SHP77 (cell line): ENCODE data around the gene MLPH.
"Not testable (repeated sequence)": the region's sequence is repeated elsewhere in the genome, so short reads cannot be mapped to it uniquely, and the experiment has no call there.

ENCODE experiments used
- DNase-seq, 2 experiments: peaks; one replicate each; lab custom pipeline; 2025; lab: John Stamatoyannopoulos, UW

The MLPH gene

DNA sequence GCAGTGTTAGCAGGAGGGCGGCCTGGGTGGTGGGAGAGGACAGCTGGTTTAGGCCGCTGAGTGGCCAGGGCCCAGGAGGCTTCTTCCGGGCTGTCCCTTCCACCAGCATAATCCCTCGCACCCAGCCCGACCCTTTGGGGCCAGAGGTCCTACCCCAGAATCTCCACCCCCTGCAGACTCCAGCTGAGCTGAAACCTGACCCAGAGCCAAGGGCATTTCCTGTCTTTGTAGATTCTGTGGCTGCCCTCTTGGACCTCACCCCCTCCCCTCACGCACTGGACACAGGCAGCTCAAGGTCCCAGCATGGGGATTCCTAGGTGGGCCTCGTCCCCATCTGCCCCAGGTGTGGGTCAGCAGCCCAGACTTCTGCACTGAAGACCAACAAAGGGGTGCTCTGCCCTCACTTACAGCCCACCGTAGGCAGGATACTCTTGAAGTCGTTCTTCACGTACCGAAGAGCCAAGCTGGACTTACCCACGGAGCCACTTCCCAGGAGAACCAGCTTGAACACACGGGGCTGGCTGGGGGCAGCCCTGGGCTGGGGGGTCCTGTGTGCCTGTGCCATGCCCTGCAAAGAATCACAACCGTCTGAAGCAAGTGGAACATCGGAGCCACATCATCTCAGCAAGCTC is 98.7 kb downstream of the MLPH start:
- no peak for DNase-seq

DNA sequence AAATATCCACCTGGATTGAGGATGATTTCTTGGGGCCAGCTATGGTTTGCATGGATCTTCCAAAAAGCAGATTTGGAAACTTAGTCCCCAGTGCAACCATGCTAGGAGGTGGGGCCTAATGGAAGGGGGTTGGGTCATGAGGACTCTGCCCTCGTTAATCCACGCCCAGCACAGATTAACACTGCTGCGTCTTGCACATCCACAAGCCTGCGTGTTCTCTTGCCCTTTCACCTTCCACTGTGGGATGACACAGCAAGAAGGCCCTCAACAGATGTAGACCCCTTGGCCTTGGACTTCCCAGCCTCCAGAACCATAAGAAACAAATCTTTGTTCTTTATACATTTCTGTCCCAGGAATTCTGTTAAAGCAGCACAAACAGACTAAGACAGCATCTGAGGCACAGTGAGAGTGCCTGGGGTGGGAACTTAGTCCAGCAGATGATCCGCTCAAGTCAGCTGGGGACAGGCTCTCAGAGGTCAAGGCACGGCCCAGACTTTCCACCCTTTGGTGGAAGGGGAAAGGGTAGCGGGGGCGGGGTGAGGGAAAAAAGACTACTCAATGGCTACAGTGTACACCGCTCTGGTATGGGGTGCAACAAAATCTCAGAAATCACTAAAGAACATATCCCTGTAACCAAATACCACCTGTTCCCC is 101.1 kb downstream of the MLPH start:
- no peak for DNase-seq

DNA sequence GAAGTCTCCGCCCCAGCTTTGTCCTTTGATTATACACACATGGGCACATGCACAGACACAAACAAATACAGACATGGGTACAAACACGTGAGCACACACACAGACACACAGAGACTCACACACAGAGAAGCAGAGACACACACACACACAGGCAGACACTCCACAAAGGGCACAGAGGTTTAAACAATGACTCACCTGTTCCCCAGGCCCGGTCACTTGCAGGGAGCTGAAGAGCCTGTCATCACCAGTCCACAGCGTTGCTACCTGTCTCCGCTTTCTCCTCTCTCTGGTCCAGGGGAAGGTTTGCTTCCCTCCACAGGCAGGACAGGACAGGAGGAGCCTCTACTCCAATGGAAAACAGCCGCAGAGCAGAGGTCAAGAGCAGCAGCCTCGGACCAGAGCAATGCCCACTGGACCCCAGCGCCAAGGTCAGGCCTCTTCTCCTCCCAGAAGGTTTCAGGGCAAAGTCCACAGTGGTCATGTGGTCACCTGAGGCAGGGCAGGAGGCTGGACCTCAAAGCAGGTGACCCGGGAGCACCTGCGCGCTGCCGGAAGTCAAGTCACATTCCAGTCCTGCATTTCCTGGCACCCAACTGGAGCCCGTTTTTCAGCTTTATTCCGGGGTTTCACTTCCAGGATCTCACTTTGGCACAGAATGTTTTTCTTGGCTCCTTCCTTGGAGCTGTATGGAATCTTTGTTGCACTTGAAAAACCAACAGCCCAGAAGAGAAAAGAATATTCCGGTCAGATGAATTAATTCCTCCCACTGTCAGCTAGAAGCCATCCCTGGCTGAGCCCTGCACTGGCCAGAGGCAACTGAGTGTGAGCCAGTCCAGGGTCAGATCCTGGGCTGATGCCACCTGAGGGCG is 103.5 kb downstream of the MLPH start, which contains the start of gene RAB17:
TSS of gene RAB17 (minus strand) at position 463 of the 869 bp plus-strand sequence. CDS start 4,580 bp downstream, outside the sequence.
- peak in 1 of 2 experiments; percentile 48 for DNase-seq

DNA sequence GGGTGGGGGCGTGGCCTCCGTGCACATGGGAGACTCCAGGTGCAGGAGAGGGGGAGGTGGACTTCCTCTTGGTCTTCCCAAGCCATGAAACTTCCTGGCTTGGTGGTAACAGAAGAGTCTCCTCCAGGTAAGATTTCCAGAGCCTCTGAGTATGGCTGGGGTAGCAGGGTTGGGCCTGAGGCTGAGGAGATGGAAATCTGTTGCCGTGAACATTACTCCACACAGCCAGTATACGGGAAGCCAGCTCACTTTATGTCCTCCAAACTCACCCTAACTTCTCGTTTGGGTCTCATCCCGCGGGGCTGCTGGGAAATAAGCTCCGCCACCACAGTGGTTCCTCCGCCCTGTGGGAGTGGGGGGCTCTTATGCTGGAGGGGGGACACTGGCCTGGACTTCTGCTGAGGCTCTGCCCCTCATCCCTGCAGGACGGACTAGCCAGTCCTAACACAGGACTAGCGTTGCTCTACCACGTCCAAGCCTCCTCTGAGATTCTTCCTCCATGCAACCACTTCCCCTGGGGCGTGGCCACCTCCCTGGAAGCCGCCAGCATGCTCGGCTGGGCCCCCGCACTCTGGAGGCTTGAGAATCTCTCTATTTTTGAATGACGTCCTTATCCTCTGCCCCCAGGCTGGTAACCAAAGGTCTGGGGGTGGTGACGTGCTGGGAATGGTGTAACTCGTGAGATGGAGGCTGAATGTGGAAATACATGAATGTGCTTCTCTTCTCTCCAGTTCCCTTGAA is 104.3 kb downstream of the MLPH start:
- DNase-seq = peak in 1 of 2 experiments; percentile 67

DNA sequence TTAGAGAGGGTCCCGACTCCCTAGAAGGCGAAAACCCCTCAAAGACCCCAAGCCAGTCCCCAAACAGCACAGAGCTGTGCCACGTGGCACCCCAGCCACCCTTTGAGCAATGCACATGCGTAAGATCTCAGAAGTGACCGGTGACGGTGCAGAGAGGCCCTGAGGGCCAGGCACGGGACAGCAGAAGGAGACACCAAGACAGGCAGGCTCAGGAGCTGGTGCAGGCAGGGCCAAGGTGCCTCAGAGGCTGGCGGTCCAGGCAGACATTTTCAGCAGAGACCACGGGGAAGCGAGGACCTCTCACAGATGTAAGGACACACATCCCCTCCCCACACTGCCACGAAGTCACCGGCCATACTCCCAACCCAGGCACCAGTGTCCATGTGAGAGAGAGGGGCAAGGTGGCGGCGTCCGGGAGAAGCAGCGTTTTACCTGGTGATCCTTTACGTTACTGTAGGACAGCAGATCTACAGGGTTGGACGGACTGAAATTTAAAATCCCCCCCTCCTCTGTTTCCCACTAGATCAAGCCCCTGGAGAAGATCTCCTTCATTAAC is 105.5 kb downstream of the MLPH start:
- DNase-seq = no peak

DNA sequence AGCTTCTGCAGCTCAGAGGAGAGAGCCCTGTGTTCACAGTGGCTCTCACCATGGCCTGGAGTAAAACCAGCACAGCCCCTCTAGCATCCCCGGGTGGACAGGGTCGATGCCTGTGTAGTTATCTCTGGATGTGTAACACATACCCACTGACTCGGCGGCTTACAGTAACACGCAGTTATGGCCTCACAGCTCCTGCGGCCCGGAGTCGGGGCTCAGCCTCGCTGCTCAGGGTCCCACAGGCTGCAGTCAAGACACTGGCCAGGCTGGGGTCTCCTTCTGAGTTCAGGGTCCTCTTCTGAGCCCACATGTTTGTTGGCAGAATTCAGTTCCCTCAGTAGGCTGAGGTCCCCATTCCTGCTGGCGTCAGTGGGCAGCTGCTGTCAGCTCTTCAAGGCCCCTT is 106.0 kb downstream of the MLPH start:
- DNase-seq = no peak

DNA sequence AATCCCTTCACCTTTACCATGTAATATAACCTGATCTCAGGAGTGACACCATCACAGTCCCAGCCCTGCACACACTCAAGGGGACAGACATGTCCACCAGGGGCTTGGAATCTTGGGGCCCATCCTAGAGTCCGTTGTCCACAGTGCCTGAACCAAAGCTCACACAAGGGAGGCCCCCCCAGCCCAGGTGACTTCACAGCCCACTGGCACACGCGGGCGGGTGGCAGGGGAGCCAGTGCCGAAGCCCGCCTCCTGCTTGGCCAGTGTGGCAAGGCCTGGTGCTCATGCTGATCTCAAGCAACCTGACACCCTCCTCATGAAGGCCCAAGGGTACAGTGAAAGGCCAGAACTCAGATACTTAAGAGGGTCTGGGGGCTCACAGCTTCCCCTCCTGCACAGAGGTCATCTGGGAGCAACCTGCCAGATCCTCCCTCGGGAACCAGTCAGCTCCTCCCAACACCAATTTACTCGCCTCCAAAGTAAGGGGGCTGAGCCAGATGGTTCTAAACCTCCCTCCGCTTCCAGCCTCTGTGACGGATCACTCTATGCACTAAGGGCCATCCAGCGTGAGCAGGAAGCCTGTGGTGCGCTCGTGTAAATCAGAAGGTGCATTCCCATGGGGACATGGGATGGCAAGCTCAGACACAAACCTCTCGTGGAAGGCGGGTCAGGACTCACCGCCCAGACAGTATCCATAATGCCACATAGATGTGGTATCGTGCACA is 106.7 kb downstream of the MLPH start:
- no peak for DNase-seq

DNA sequence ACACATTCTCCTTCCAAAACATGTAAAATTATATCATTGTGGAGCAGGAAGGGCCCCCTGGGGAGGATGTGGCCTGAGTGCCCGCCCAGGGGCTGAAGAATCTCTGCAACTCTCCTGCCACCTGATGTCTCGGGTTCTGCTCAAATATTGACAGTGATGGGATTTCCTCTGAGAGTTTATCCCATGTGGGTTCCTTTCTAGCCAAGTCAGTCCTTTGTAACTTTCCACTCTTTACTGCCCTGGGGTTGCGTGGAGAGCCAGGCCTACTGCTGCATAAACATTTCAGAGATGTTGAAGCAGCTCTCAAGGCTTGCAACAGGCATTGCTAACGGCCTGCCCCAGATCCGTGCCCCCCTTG is 107.4 kb downstream of the MLPH start:
- no peak for DNase-seq

DNA sequence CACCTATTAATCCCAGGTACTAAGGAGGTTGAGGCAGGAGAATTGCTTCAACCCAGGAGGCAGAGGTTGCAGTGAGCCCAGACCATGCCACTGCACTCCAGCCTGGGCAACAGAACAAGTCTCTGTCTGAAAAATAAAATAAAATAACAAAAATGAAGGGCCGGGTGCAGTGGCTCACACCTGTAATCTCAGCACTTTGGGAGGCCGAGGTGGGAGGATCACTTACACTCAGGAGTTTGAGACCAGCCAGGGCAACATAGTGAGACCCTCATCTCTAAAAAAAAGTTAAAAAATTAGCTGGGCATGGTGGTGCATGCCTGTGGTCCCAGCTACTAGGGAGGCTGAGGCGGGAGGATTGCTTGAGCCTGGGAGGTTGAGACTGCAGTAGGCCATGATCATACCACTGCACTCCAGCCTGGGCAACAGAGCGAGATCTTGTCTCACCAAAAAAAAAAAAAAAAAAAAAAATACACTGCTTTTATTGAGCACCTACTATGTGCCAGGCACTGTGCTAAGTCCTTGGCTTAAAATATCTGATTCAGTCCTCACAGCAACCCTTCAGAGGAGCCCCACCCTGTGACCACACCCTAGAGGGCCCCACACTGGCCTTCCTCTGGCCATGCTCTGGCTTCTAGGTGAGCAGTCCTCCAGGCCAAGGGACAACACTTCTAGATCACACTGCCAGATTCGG is 108.9 kb downstream of the MLPH start:
- DNase-seq = not testable (repeated sequence)

DNA sequence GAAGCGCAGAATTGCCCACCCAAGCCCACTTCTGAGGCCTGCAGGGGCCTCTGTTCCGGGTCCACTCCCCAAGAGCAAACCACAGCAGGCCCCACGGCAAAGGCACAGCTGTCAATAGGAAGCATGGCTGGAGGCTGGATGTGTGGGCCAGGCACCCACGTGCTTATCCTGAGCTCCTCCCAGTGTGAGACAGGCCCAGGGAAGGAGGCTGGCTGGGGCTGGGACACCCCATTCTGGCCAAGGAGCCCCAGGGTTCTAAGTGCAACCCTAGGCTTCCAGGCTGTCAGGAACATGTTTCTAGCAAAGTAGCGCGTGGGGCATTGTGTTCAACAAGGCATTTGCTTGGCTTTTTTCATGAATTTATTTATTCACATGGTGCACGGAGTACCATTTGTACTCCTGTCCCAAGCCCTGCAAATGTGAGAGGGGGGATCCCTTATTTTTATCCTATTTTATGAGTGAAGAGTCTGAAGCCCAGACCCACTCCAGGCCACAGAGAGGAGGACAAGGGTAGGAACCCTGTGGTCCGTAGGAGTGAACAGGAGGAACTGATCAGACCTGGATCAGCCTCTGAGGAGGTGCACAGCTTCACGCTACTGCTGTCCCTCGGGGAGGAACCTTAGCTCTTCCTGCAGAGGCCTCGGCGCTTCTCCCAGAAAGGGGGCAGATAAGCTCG is 109.6 kb downstream of the MLPH start:
- no peak for DNase-seq

DNA sequence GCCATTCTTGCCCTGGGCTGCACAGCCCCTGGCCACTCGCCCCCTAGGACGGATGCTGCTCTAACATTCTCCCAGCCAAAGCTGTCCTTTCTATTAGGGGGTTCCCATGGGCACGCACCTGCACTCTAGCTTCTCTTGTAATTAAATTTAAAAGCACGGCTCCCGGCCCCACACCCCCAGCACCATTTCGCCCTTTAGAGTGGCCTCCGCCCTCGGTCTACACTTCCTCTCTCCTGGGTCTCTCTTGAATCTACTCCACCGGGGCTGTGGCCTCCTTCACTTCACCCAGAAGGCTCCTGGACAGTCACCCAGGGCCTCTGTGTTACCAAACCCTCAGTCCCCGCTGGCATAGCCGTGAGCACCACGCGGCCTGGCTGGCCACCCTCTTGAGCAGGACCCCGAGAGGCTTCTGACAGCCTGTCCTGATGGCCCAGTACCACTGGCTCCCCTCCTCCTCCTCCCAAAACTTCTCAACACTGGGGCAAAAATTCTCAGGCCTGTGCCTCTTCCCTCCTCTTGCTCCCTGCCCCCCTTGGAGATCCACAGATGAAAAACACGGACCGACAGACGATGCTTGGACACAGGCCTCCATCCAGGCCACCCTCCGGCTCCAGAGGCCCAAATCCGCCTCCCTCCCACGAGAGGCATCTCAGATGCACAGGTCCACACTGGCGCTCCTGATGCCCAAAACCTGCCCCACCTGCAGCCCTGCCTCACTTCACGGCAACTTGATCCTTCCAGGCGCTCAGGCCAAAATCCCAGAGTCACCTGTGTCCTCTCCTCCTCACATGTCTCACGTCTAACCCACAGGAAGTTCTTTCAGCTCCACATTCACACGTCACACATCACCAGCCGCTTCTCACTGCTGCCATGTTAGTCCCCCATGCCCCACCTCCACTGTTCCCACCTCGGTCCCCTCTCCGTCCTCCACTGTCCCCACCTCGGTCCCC is 110.4 kb downstream of the MLPH start:
- no peak for DNase-seq

DNA sequence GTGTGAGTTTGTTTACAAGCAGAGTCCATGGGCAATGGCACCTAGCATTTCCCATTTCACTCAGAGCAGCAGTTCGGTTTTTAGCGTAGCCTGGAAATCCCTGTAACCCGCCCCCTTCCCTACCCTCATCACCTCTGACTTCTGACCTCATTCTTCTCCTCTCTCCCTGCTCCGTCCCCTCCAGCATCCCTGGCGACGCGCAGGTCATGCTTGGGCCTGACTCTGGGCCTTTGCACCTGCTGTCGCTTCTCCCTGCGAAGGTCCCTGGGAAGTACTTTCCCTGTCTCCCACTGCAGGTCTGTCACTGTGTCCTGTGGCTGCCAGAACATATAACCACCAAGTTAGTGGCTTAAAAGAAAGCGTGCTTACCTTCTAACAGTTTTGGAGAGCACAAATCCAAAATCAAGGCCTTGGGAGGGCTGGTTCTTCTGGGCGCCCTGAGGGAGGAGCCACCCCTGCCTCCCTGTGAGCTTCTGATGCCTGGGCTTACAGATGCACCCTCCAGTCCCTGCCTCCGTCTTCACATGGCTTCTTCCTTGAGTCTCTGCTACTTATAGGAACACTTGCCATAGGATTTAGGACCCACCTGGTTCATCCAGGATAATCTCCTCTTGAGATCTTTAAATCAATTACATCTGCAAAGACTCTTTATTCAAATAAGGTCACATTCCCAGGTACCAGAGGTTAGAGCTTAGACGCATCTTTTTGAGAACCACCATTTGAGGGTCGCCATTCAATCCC is 111.6 kb downstream of the MLPH start:
- DNase-seq = no peak

DNA sequence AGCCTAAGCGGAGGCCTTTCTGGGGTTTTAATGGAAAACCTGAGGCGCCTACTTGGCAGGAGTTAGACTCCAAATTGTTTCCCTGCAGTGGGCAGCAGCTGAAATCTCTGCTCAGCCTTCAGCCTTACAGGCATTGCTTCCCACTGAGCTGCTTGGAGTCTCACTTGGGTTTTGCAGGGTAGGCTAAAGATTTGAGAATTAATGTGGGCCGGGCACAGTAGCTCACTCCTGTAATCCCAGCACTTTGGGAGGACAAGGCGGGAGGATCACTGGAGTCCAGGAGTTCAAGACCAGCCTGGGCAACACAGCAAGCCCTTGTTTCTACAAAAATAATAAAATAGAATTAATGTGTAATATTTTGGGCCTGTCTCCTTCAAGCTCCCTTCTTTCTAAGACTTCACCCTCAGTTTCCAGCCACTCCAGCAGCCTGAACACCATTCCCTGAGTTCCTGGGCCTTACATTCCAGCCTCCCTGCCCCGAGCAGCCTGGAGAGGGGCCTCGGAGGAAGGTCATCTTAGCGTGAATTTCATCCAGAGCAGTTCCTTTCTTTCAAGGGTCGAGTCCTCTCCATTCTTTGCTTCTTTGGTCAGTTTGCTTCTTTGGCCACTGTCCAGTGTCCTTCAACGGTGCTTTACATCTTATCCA is 112.5 kb downstream of the MLPH start:
- no peak for DNase-seq

DNA sequence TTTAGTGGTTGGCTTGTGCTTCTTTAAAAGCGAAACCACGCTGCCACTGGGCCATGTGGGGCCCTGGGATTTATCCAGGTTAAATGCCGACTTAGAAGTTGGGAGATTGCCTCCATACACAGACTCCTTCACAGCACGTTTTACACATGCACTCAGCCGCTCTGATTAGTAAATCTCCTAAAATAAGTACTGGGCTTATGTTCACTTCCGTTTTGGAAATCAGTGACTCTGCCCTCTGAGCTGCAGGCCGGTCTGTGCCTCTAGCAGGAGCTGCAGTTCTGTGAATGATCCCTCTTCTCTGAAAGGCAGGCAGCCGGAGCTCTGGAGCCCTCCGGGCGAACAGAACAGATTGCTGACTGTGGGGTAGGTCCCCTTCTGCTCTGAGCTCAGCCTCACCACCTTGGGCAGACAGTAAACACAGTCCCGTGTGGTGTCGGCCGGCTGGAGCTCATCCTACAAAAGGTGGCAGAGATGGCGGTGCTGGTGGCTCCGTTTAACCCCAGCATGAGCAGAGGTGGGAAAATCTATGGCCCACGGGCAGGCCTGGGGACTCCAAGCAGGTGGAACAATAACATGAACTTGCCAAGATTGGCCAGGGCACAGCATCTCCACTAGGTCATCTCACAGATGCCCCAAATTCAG is 113.3 kb downstream of the MLPH start:
- DNase-seq = peak; percentile 30 to 31

DNA sequence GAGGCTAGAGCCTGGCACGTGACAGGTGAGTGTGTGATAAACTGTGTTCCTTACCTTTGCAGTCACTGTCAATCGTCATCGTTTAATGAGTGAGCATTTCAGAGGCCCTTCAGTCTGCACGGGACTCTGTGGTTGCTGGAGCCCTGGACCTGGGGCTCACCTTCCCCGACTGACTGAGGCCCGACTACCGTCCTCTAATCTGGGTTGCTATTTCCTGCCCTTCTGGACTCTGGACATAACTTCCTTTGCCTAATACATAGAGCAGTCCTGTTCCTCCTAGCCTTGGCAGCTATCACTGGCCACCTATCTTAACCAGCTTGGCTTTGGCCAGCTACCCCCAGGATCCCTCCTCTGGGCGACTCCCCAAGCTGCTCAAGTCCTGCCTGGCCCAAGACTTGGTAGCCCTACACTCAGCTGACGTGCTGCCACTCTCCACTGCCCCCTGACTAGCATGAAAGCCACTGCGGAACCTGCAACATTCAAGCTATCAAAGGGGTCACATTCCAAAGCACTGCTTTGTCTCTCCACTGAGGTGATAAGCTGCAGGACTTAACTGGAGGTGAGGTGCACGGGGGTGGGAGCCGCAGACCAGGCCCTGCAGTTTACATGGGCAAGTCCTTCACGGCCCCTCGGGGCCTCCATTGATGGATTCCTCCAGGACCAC is 114.5 kb downstream of the MLPH start:
- DNase-seq = no peak

DNA sequence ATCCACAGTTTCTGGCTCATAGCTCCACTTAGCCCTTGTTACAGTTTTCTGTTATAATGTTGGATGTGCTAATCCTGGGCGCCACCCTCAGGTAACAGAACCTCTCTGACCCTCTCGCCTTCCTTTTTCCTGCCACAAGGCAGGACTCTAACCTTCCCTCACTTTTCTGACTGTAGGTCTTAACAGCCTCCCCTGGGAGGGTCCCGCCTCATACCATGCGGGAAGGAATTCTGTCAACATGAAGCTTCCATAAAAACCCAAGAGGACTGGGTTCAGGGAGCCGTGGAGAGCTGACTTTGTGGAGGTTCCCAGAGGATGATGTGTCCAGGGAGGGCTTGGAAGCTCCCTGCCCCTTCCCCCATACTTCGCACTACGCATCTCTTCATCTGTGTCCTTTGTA is 115.4 kb downstream of the MLPH start:
- no peak for DNase-seq
